ENCODE data around the gene SLC12A7.

DNA sequence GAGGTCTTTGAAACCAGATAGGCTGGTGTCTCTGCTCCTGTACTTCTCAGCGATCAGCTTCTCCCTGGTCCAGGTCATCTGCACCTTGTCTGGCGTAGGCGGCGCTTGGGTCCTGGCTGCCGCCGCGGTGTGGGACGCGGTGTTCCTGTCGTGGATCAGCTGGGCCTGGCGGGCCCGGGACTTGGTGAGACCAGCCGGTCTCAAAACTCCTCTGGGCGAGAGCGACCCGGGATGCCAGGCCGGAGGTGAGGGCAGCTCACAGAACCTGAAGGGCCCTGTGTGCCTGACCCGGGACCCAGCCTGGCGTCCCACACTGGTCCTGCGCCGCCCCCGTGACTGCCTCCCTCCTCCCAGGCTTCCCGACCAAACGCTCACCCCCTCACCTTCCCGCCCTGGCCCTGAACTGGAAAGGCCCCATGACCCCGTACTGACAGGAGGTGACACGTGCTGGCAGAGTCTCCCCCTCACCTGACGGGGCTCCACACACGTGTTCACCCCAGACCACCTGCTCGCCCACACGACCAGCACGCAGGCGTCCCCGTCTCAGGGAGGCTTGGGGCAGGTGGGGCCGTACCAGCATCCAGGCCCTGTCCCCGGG lies 54.3 kb downstream of the SLC12A7 start:
- no peak for TF ChIP-seq POLR2A (IDR thresholded peaks at IDR 0.05; ENCODE audit: low read length)
- no peak for TF ChIP-seq GATA1 (IDR thresholded peaks at IDR 0.05; ENCODE audit: low read depth, low read length)
